PFSK-1 (cell line): ENCODE data around the gene IGF2BP2.

Experiments
- FOXP2 ChIP-seq: optimal IDR thresholded peaks from 2 replicates; pipeline ENCODE3; 2011; ENCODE audit warnings: borderline replicate concordance, control low read depth, inconsistent platforms; ENCODE audit not compliant: insufficient read depth; ENCODE audit errors: extremely low read length, extremely low read depth
- POLR2AphosphoS5 ChIP-seq: IDR thresholded peaks from 2 replicates; pipeline ENCODE4 v1.6.1; 2012; ENCODE audit warnings: low read depth, mild to moderate bottlenecking, control low read depth, low read length, moderate library complexity
- REST ChIP-seq, 2 experiments: IDR thresholded peaks; 2 replicates each; pipeline versions ENCODE4 v1.6.1 to v1.8.0; 2011 to 2012; ENCODE audit warnings: low read depth in 2 of 2, low read length in 2 of 2, control low read depth in 1 of 2, inconsistent platforms in 1 of 2, mild to moderate bottlenecking in 1 of 2, moderate library complexity in 1 of 2; ENCODE audit not compliant: insufficient read depth in 1 of 2
- SIN3A ChIP-seq: IDR thresholded peaks from 2 replicates; pipeline ENCODE4 v1.6.1; 2012; ENCODE audit warnings: mild to moderate bottlenecking, low read length, moderate library complexity, borderline replicate concordance; ENCODE audit not compliant: insufficient read depth
- TAF1 ChIP-seq: IDR thresholded peaks from 2 replicates; pipeline ENCODE4 v1.6.1; 2012; ENCODE audit warnings: low read length, control low read depth, borderline replicate concordance; ENCODE audit not compliant: insufficient read depth

Gene IGF2BP2

GRCh38 chr3:185653949-185654757 is 170.7 kb downstream of the IGF2BP2 start:
- TF ChIP-seq FOXP2 (no peak), TAF1 (no peak), SIN3A (no peak), POLR2AphosphoS5 (no peak), REST (IDR thresholded peaks at IDR 0.05; ENCODE audit: insufficient read depth in 1 of 2, low read depth in 2 of 2, low read length in 2 of 2) (no peak)

- TF ChIP-seq REST (IDR thresholded peaks at IDR 0.05; ENCODE audit: insufficient read depth in 1 of 2, low read depth in 2 of 2, low read length in 2 of 2) (no peak), TAF1 (no peak), POLR2AphosphoS5 (no peak), SIN3A (no peak), FOXP2 (no peak)
Observed at GRCh38 chr3:185651971-185652370, 172.9 kb downstream of the IGF2BP2 start.

- TF ChIP-seq SIN3A = no peak
- TF ChIP-seq REST (IDR thresholded peaks at IDR 0.05; ENCODE audit: insufficient read depth in 1 of 2, low read depth in 2 of 2, low read length in 2 of 2) = no peak
- no peak for TF ChIP-seq TAF1
- no peak for TF ChIP-seq FOXP2
- no peak for TF ChIP-seq POLR2AphosphoS5
Observed at GRCh38 chr3:185649414-185649813, 175.4 kb downstream of the IGF2BP2 start.

- TF ChIP-seq SIN3A (no peak), FOXP2 (no peak), TAF1 (no peak), REST (IDR thresholded peaks at IDR 0.05; ENCODE audit: insufficient read depth in 1 of 2, low read depth in 2 of 2, low read length in 2 of 2) (no peak), POLR2AphosphoS5 (no peak)
Observed at GRCh38 chr3:185648396-185648795, 176.4 kb downstream of the IGF2BP2 start.

- TF ChIP-seq FOXP2 = no peak
- no peak for TF ChIP-seq TAF1
- no peak for TF ChIP-seq SIN3A
- TF ChIP-seq POLR2AphosphoS5 = no peak
- TF ChIP-seq REST (IDR thresholded peaks at IDR 0.05; ENCODE audit: insufficient read depth in 1 of 2, low read depth in 2 of 2, low read length in 2 of 2) = no peak
Observed at GRCh38 chr3:185647880-185648210, 177.0 kb downstream of the IGF2BP2 start.
